Measurements from ENCODE around the gene LRRC4C. TPM values are rescaled to one million over a fixed set of nuclear protein-coding genes. Genes with fewer than 3 reads are reported as not detected.

Gene LRRC4C
- polyA plus RNA-seq, 4 donors = 12.5 to 29.0 (median 15.0) TPM

DNA sequence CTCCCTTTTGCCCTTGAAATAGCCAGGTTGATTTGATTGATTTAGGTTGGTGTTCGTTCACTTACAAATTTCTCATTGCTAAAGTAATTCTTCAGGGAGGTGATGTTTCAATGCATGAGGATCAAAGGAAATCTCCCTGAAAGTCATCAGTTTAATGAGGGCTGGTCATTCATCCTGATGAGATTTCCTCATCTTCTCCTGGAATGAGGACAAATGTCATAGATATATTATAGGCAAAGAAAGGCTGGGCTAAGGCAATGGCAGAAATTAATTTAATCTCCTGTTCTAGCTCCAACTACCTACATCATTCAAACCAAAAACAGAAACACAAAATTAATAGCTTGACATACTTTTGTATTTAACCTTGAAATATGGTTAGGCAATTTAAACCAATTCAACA is 1052.1 kb downstream of the LRRC4C start:
- no peak for DNase-seq (ENCODE audit: low read depth in 4 of 4, low spot score in 3 of 4)

DNA sequence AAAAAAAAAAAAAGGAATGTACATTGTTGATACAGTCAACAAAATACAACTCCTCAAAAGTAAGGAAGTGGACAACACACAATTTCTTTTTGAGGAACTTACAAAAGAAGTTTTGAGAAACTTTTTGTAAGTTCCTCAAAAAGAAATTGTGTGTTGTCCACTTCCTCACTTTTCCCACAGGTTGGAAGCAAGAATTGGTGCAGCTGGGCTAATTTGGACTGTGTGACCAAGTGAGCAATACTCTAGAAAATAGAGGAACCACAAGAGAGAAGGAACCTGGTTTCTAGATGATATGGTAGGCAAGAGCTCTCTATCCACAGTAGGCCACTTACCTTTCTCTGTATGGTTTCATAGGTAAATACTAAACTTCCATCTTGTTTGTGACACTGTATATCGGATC is 1053.8 kb downstream of the LRRC4C start:
- DNase-seq (ENCODE audit: low read depth in 4 of 4, low spot score in 3 of 4) = no peak

DNA sequence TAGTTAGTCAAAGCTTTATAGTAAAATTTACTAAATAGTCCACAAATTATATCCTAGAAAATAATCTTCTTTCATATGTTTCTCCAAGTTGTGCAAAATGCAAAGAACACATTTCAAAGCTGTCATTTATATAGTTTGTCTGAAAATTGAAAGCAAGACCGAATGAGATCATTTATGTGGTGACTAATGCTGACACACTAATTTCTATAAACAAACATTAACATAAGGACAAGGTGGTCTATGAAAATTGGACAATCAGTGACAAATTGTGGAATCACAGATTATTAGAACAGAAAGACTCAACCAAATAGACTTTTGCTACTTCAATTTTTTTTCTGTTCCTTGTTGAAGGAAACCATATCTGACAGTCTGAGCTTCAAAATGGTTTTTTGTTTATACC is 1056.1 kb downstream of the LRRC4C start:
- no peak for DNase-seq (ENCODE audit: low read depth in 4 of 4, low spot score in 3 of 4)

DNA sequence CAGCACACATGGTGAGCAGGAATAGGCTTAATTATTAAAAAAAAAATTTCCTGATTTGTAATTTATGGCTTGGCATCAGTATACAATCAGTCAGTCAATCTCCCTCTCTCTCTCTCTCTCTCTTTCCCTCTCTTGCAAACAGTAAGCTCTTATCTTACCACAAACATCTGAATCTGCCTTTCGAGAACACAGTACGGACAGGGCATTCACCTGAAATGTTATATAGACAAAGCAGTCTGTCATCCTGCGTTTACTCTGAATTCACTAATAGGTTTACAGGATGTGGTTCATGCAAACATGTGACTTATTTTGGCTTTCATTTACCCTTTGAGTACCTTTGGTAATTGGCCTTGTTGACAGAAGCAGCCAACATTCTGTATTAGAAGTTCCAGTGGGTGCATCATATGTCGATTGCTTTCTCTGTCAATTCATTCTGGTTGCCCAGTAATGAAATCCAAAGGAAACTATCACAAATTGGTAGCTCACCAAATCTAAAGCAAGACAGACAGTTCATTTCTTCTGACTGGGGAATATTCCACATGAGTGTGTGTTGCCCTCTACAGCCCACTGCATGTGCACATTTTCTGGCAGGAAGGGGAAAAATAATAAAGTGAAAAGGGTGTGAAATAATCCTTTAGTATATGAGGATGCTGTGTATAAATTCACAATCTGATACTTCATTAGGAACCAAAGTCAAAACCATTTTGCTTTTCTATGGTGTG is 1058.2 kb downstream of the LRRC4C start:
- no peak for DNase-seq (ENCODE audit: low read depth in 4 of 4, low spot score in 3 of 4)

DNA sequence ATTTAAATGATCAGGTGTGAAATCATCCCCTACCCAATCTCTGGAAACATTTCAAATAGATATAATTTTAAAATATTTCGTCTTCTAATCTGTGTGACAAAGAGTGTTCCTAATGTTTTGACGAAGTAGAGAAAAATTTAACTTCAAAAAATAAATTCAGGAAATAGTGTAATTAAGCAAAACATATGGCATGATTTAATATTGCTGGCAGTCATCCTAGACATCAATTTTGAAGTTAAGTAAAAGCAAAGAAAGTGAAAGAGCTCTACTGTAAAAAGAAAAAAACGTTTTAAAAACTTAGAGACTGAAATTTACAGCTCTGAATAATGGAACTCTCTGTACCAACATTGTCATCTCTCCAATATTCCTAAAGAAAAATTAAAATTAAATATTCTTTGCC is 1062.3 kb downstream of the LRRC4C start:
- DNase-seq (ENCODE audit: low read depth in 4 of 4, low spot score in 3 of 4) = no peak

DNA sequence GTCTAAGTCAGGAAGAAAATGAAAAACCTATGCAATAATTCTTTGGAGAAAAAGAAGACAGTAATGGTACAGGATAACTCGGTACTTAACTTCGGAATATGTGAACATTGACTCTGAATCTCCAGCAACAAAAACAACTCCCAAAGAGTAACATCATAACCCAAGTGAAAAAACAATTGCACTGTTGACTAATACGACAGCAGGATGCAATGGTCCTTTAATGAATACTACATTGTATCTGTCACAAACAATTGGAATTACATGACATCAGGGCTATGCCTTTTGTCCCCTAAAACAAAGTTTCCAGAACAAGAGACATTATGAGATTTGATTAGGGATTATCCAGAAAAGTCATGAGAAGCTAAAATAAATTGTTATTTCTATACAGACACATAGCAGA is 1065.9 kb downstream of the LRRC4C start:
- DNase-seq (ENCODE audit: low read depth in 4 of 4, low spot score in 3 of 4) = no peak

DNA sequence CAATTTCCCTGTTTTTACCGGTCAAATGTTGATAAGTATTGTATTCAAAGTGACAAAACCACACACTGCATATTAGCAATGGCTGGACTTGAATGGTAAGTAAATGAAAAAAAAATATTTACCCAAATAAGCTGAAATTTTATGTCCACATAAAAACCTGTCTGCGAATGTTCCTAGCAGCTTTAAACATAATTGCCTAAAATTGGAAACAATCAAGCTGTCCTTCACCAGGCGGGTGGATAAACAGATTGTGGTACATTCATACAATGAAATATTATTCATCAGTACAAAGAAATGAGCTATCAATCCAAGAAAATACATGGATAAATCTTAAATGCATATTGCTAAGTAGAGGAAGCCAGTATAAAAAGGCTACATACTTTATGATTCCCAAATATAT is 1067.8 kb downstream of the LRRC4C start:
- no peak for DNase-seq (ENCODE audit: low read depth in 4 of 4, low spot score in 3 of 4)

DNA sequence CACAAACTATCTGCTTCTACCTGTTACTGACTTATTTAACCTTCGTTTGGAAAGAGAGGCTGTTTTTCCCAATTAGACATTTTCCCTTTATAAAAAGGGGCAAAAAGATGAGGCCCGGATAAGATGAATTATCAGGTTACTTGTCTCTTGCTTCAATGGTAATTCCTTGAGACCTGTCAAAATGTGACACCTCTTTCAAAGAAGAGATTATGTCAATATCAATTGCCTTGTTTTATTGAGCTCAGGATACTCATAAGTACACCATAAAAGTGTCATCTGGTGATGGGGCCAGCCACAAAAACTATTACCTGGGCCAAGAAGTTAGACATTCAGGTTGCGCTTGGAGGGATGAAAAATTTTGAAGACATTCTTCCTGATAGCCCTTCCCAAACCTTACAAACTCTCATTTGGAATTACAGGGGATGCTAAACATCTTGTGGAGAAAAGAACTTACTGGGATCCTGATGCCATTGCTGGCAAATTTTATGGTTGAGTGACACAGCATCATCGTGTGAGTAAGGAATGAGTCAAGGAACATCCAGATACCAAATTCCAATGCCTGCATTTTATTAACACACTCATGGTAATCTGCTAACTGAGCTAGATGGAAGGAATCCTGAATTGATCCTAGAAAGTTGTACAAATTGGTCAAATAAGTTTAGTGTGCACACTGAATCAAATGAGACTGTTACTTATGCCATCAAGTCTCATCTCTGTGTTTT is 1071.2 kb downstream of the LRRC4C start:
- no peak for DNase-seq (ENCODE audit: low read depth in 4 of 4, low spot score in 3 of 4)

DNA sequence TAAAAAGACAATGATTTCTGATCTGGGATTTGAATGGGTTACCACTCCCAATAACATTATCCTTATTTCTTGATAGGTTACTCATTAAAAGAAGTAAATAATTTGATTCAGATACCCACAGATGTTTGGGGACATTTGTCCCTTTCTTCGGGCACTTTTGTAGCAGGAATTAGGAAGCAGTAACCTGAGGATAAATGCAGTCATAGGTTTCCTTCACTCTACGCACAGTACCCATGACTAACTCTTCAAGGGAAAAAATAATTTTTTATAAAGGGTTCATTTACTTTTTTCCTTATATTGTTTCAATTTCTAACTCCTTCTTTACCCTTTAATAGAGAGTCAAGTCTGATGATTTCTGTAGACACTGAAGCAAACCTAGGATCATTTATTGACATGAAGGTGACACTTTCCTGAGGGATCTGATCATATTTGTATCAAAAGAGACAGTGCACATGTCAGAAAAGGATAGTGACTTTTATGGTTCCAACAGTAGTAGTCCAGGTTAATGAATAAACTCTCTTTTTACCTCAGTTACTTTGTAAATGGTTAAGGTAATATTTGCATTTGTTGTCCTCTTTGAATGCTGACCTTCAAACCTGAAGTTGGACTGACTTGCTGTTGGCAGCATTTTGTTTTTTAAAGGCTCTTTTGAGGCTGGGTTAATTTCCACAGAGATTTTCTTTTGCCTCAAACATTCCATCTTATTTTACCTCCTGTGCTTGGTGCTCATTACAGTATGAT is 1072.0 kb downstream of the LRRC4C start:
- DNase-seq (ENCODE audit: low read depth in 4 of 4, low spot score in 3 of 4) = no peak

DNA sequence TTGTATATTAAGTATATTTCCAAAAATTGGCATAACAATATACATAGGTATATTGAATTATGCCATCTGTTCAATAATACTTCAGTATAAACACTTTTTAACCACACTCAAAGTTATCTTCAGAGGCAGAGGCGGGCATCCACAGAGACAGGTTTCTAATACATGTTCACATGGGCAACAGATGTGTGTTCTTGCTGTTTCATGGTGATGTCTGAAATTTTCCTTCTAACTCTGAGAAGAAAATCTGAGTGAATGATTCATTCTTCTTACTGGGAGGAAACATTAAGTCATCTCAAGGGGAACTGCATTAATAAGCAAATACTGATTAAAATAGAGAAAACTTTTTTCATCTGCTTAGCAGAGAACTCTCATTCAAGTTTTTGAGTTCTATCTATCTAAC is 1074.5 kb downstream of the LRRC4C start:
- no peak for DNase-seq (ENCODE audit: low read depth in 4 of 4, low spot score in 3 of 4)

DNA sequence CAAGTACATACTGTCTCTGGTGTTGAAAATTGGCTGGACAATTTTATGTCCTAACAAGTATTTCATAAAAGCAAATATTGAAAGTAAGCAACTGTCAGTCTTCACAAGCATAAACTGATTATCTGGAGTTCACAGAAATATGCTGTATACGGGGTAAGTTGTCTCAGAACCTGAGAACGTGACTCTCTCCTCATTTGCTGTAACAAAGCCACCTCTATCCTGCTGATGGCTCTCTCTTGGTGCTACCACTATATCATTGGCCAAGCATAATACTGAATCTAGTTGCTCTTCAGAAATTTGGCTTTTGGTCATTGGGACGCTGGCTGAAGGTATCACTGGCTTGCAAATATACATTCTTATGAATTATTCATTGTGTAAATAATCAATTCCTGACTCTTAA is 1078.0 kb downstream of the LRRC4C start:
- DNase-seq (ENCODE audit: low read depth in 4 of 4, low spot score in 3 of 4) = no peak

DNA sequence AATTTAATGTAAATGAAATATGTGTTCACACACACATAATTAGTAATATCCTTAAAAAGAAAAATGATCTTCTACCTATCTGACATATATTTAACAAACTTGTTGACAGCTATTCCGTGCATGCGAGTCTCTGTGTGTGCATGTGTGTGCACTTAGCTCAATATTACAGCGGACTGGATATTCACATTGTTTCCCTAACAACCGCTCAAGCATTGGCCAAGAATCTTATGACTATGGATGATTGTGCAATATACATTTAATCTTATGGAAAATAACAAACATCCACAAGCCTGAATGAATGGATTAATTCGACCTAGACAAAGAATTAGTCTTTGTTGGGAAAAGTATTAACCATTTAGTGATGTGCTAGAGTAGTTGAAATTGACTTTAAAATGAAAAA is 1078.6 kb downstream of the LRRC4C start:
- no peak for DNase-seq (ENCODE audit: low read depth in 4 of 4, low spot score in 3 of 4)

DNA sequence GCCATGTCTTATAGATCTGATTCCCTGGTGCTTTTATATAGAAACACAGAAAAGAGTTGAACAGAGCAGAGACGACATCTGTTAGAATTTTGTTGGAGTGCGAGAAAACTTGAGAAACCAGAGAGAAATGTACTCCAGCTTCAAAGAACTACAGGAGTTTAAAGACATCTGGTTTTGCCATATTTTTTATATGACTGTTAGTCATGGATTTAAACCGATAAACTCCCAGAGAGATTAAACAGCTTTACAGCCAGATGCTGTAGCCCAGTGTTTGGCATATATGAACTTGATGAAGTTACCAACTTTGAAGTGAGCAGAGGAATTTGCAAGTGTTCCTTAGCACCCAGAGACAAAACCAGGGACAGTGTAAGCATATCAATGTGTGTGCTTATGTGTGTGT is 1083.1 kb downstream of the LRRC4C start:
- no peak for DNase-seq (ENCODE audit: low read depth in 4 of 4, low spot score in 3 of 4)

DNA sequence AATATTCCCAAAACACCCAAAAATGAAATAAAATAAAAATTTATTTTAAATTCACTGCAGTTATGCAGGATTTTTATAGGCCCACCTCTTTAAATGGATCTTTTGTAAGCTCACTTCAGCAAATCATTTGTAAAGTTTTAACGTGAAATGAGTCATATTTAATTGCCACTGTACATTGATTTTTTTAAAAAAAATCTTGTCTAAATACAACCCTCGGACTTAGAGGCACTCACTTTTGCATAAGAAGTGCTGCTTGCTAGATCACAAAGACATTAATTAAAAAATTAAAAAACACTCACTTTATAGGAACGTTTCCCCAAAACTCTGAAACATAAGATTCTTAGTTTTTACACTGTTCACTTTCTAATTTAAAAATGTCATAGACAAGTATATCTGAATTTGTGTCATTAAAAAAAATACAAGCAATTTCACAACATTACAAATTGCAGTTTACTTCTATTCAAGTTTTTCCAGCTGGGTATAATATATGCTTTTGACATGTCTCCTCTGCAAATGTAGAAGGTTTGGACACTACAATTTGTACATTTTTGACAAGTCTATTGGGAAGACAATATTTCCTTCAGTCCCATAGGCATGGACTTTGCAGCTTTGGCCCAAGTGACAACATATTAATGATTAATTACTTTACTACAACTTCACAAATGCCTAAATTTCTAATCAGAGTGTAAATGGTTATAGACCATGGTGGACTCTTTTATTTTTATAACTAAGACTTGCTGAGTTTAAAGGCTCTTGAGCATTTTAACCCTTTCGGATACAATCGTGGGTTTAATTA is 1088.4 kb downstream of the LRRC4C start:
- no peak for DNase-seq (ENCODE audit: low read depth in 4 of 4, low spot score in 3 of 4)

DNA sequence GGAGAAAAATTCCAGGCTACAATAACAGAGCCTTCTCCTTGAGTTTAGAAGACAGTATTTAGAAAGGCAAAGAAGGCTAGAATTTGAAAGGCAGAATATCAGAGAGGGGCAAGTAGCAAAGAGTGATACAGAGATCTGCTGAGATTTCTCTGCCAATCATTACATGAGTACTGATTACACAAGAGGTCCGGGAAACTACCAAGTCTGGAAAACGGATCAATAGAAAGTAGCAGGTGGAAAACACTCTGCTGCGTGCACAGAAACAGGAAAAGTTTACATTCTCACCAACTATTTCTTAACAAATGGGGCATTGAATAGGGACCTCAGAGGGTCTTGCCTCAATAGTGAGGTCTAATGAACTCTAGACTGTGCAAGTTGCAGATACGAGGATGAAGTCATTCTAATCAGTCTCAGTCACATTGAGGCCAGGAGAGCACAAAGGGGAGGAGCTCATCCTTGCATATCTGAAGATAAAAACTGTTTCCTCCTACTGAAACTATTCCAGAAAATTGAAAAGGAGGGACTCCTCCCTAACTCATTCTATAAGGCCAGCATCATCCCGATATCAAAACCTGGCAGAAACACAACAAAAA is 1099.2 kb downstream of the LRRC4C start:
- DNase-seq (ENCODE audit: low read depth in 4 of 4, low spot score in 3 of 4) = no peak

DNA sequence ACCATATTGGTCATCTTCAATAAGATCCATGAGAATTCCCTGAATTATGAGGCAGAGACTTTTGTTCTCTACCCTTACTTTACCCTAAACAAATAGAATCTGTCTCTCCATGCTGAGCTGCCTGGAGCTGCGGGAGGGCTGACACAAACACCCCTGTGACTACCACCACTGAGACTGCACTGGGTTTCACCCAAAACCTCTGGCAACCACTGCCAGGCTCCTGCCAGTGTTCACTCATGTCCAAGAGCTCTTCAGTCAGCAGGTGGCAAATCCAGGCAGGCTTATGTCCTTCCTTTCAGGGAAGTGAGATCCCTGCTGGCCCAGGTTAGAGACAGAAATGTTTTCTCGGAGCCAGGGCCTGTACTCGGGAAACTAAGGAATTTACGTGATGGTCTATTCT is 1105.3 kb downstream of the LRRC4C start:
- DNase-seq (ENCODE audit: low read depth in 4 of 4, low spot score in 3 of 4) = no peak

DNA sequence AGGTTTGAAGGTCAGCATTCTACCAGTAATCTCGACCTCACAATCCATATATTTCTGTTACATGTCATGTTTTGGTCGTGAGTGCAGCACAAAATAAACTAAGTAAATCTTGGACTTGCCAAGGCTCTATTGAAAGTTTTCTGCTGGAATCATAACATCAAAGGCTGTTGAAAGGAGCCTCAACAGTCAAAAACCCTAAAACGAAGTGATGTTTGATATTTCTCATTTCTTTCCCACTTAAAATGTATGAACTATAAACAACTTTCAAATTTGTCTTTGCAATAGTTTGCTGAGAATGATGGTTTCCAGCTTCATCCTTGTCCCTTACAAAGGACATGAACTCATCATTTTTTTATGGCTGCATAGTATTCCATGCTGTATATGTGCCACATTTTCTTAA is 1118.5 kb downstream of the LRRC4C start:
- no peak for DNase-seq (ENCODE audit: low read depth in 4 of 4, low spot score in 3 of 4)

DNA sequence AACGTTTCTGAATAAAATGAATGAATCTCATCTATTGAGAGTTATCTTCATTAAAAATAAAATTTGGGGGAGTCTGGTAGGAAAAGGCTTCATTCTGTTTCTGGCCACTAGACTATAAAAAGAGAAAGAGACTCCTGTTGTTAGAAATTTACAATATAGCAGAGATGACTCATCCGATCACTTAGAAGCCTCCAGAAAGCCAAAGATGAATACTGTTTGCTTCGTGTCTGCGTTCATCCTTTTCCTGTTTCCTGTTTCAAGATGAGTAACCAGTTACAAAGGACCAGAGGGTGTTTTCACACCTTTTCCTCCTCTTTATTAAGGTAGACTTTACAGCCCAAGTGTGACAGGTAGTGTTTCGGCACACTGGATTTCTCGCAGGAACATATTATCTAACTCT is 1120.7 kb downstream of the LRRC4C start:
- no peak for DNase-seq (ENCODE audit: low read depth in 4 of 4, low spot score in 3 of 4)

DNA sequence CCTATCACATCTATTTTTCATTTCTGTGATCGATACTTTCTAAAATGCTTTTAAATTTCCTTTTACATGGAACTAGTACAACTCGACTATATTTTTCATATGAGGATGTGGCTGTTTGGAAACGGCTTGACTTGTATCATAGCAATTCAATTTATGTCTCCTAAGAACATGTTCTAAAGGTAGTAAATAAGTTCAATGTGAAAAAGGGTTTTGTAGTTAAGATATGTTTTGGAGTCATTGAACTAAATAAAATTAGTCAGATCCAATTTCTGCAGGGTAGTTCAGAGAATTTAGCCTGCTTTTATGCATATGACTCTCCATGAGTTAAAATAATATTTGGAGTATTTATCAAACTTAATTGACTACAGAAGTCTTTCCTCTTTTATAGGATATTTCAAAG is 1121.4 kb downstream of the LRRC4C start:
- DNase-seq (ENCODE audit: low read depth in 4 of 4, low spot score in 3 of 4) = no peak

DNA sequence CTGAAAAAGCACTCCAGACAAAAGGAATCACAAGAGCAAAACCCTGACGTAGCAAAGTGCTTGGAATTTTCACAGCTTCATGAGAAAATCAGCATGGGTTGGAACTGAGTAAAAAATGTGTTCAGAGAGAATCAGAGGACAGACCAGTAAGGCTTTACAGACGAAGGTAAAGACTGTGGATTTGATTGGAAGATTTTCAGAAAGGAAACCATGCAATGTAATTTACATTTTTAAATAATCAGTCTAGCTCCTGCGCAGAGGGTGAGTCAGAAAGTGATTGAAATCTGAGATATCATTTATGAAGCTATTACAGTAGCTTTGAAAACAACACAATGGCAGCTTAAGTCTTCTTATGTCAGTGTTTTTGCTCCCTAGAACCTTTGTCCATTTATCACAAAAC is 1122.3 kb downstream of the LRRC4C start:
- no peak for DNase-seq (ENCODE audit: low read depth in 4 of 4, low spot score in 3 of 4)

Measured in left renal pelvis (tissue), 4 donors.